ENCODE data around the gene FKBP3. TPM values are rescaled to one million over a fixed set of nuclear protein-coding genes. Genes with fewer than 3 reads are reported as not detected.

FKBP3 gene
- total RNA-seq, result 33.0 TPM
- long read RNA-seq, transcript FKBP3-202 (7 exons, 1,346 nt), result major isoform, 21 of 22 reads
- long read RNA-seq, partial matches to known transcripts, result 0 of 22 reads
- long read RNA-seq, other reads (novel, unspliced or antisense), result 1 of 22 reads

DNA sequence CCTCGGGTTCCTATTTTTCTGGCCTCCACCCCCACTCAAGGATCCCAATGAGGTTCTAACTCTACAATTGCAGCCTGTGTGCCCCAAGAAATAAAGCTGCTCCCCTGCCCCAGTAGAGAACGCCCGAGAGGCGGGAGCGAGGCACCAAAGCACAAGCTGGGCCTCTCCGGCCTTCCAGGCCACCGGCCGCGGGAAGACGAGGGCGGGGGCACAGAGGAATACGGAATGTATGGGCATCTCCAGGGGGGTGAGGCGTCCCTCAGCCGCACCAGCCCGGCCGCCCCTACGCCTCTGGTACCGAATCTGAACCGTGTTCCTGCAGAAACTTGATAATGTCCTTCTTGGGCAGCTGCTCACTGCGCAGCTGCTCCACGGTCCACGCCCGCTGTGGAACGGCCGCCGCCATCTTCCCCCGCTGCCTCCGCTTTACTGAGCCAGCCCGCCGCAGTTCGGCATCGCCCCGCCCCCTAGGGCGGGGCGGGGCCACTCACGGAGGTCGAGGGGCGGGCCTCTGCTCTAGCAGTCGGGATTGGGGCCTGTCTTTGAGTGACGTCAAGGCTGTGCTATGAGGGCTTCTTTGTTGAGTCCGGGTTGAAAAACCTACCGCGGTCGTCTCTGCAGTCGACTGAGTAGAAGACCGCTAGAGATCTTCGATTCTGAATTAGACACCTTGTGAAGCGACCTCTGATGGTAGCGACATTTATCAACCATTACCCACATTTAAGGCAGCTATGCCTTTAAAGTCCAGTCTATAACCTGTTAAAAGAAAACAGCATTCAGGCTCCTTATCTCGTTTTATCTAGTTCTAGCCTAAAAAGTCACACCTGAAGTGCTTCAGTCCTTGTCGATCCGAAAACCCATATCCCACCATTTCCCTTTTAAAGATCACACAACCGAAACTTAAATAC lies at the start of gene FKBP3:
Gene FKBP3, minus strand, starts transcription at position 431 of the 908 bp plus-strand sequence. Its CDS starts 25 bp downstream, at position 406.
- peak within 1 kb of the TSS; percentile 75 for H3K4me3 ChIP-seq
- intact Hi-C loops (cut with DNase I), result no loop called here
- TF ChIP-seq, protein P1, sequence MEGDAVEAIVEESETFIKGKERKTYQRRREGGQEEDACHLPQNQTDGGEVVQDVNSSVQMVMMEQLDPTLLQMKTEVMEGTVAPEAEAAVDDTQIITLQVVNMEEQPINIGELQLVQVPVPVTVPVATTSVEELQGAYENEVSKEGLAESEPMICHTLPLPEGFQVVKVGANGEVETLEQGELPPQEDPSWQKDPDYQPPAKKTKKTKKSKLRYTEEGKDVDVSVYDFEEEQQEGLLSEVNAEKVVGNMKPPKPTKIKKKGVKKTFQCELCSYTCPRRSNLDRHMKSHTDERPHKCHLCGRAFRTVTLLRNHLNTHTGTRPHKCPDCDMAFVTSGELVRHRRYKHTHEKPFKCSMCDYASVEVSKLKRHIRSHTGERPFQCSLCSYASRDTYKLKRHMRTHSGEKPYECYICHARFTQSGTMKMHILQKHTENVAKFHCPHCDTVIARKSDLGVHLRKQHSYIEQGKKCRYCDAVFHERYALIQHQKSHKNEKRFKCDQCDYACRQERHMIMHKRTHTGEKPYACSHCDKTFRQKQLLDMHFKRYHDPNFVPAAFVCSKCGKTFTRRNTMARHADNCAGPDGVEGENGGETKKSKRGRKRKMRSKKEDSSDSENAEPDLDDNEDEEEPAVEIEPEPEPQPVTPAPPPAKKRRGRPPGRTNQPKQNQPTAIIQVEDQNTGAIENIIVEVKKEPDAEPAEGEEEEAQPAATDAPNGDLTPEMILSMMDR (IDR thresholded peaks at IDR 0.05), result no peak
- DNase-seq (peak; percentile 97), ATAC-seq (peak; percentile 99)
- H3K9me3 ChIP-seq, result no peaks in the 10 kb centered on the region
- H3K27me3 ChIP-seq, result no peaks in the 10 kb centered on the region
- peak within 1 kb of the TSS; percentile 88 for H3K27ac ChIP-seq
- peaks cover 10% of the 10 kb centered on the region for H3K36me3 ChIP-seq
- peaks cover 20% of the 10 kb centered on the region for H3K4me1 ChIP-seq

DNA sequence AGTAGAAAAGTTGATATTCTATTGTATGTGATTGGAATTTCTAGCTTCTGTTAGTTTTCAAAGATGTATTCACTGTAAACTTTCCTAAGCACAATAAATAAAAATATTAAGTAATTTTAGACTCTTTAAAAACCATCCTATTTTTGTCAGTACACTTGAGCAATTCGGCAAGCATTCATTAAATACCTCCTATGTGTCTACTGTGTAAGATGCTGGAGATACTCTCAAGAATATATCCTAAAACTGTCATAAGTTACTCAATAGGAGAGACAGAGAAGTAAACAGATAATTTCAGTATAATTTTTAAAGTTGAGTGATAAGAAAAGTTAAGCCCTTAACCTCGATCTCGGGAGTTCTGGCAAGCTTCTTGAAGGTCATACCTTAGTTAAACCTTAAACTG lies 47.5 kb upstream of the FKBP3 start:
- Histone ChIP-seq H3K27ac (no peak overlapping the region), H3K9me3 (no peaks in the 10 kb centered on the region), H3K27me3 (no peaks in the 10 kb centered on the region), H3K36me3 (no peaks in the 10 kb centered on the region), H3K4me3 (no peak overlapping the region), H3K4me1 (no peaks in the 10 kb centered on the region)
- TF ChIP-seq, protein P1 (IDR thresholded peaks at IDR 0.05), result no peak
- intact Hi-C loops (cut with DNase I), result no loop called here
- ATAC-seq (no peak), DNase-seq (no peak)

DNA sequence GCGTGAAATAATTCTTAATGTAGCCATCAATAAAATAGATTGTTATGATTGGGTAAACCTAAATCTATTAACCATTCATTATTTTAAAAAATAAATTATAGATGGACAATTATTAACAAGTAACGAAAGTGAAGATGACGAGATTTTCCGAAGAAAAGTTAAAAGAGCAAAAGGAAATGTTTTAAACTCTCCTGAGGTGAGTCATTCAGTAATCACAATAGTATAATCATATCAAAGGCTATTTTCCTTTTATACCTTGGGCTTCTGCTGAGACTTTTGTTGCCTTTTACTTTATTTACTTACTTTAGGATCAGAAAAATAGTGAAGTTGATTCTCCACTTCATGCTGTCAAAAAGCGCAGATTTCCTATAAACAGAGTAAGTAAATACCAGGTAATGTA lies 47.0 kb upstream of the FKBP3 start:
- no peak for DNase-seq
- Histone ChIP-seq H3K4me3 (no peak overlapping the region), H3K36me3 (no peaks in the 10 kb centered on the region), H3K9me3 (no peaks in the 10 kb centered on the region), H3K4me1 (no peaks in the 10 kb centered on the region), H3K27me3 (no peaks in the 10 kb centered on the region), H3K27ac (no peak overlapping the region)
- intact Hi-C loops (cut with DNase I), result no loop called here
- TF ChIP-seq, protein P1 (IDR thresholded peaks at IDR 0.05), result no peak
- ATAC-seq, result no peak

DNA sequence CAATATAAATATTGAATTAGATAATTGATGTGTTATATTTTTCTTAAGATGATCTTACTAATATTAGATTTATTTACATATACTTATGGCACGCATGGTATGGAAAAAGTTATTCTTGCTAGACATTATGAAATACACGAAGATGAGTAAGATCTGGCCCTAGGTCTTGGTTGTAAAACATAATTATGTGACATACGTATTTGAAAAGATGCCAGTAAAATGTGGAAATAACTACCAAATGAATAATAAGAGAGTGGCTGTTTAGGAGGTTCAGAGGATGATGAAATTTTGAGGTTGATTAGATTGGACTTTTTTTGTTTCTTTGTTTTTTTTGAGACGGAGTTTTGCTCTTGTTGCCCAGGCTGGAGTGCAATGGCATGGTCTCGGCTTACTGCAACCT lies 42.8 kb upstream of the FKBP3 start:
- Histone ChIP-seq H3K27ac (no peak overlapping the region), H3K36me3 (no peaks in the 10 kb centered on the region), H3K9me3 (no peaks in the 10 kb centered on the region), H3K4me1 (no peaks in the 10 kb centered on the region), H3K27me3 (no peaks in the 10 kb centered on the region), H3K4me3 (no peak overlapping the region)
- no peak for ATAC-seq
- TF ChIP-seq, protein P1 (IDR thresholded peaks at IDR 0.05), result no peak
- no peak for DNase-seq
- intact Hi-C loops (cut with DNase I), result no loop called here

DNA sequence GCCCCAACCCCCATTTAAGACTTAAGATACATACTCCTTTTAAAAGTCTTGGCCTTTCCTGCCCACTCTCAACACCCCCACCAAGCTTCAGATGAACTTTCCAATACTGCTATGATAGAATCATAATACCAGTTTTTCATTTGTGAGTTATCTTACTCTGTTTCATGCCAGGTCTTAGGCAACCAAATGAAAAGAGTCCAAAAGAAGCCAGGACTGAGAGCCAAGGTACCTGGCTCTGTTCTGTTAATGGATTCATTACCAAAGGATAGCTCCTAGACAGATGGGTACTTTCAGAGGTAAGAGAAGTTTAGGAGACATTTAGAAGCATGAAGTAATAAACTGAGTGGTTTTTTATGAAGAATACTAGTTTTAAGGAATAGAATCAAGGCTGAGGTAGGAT lies 35.6 kb upstream of the FKBP3 start:
- no peak overlapping the region for H3K4me3 ChIP-seq
- no peak overlapping the region for H3K27ac ChIP-seq
- intact Hi-C loops (cut with DNase I), result no loop called here
- TF ChIP-seq, protein P1 (IDR thresholded peaks at IDR 0.05), result no peak
- no peaks in the 10 kb centered on the region for H3K27me3 ChIP-seq
- H3K4me1 ChIP-seq, result no peaks in the 10 kb centered on the region
- DNase-seq, result no peak
- no peak for ATAC-seq
- no peaks in the 10 kb centered on the region for H3K9me3 ChIP-seq
- H3K36me3 ChIP-seq, result peaks cover 9% of the 10 kb centered on the region

Data from upper lobe of right lung (tissue), 1 donor.